ENCODE results near the gene C20orf96. TPM values are rescaled to one million over a fixed set of nuclear protein-coding genes. Genes with fewer than 3 reads are reported as not detected.

The C20orf96 gene
- total RNA-seq, 3 donors from 2014 or later: 2.6 to 9.2 (median 6.1) TPM

- H3K36me3 ChIP-seq: no peaks in the 10 kb centered on the region
- intact Hi-C loops (cut with DNase I; ENCODE audit: low total_unique reads): no loop called here
- peak overlapping the region; percentile 71 to 93 for H3K27ac ChIP-seq
- DNase-seq (ENCODE audit: low spot score in 2 of 2): peak; percentile 89 to 96
- no peaks in the 10 kb centered on the region for H3K27me3 ChIP-seq
- no peaks in the 10 kb centered on the region for H3K9me3 ChIP-seq
- peak overlapping the region; percentile 39 to 69 (median 54) for H3K4me3 ChIP-seq
- TF ChIP-seq CTCF (IDR thresholded peaks at IDR 0.05) (no peak), POLR2AphosphoS5 (IDR thresholded peaks at IDR 0.05) (peak in 2 of 3 donors; percentile 36 to 42), POLR2A (IDR thresholded peaks at IDR 0.05) (no peak)
- H3K4me1 ChIP-seq: no peaks in the 10 kb centered on the region
These were observed 19.5 kb upstream of the C20orf96 start for GRCh38 chr20:309841-310644.

GRCh38 chr20:309306-309840 lies 18.8 kb upstream of the C20orf96 start:
- Histone ChIP-seq H3K4me1 (no peaks in the 10 kb centered on the region), H3K4me3 (peak overlapping the region; percentile 39 to 69 (median 54)), H3K9me3 (no peaks in the 10 kb centered on the region), H3K36me3 (no peaks in the 10 kb centered on the region), H3K27ac (peak overlapping the region; percentile 71 to 93), H3K27me3 (no peaks in the 10 kb centered on the region)
- intact Hi-C loops (cut with DNase I; ENCODE audit: low total_unique reads): no loop called here
- TF ChIP-seq POLR2A (IDR thresholded peaks at IDR 0.05): no peak
- TF ChIP-seq CTCF (IDR thresholded peaks at IDR 0.05): no peak
- TF ChIP-seq POLR2AphosphoS5 (IDR thresholded peaks at IDR 0.05): no peak
- no peak for DNase-seq (ENCODE audit: low spot score in 2 of 2)

- H3K36me3 ChIP-seq: no peaks in the 10 kb centered on the region
- DNase-seq (ENCODE audit: low spot score in 2 of 2): no peak
- no peak overlapping the region for H3K4me3 ChIP-seq
- no peaks in the 10 kb centered on the region for H3K4me1 ChIP-seq
- peak overlapping the region in 1 of 2 donors; percentile 93 for H3K27ac ChIP-seq
- no peak for TF ChIP-seq CTCF (IDR thresholded peaks at IDR 0.05)
- TF ChIP-seq POLR2A (IDR thresholded peaks at IDR 0.05): no peak
- TF ChIP-seq POLR2AphosphoS5 (IDR thresholded peaks at IDR 0.05): no peak
- H3K27me3 ChIP-seq: no peaks in the 10 kb centered on the region
- intact Hi-C loops (cut with DNase I; ENCODE audit: low total_unique reads): no loop called here
- no peaks in the 10 kb centered on the region for H3K9me3 ChIP-seq
These were observed 18.0 kb upstream of the C20orf96 start for GRCh38 chr20:308427-309038.

GRCh38 chr20:305745-306144 lies 15.2 kb upstream of the C20orf96 start:
- H3K36me3 ChIP-seq: no peaks in the 10 kb centered on the region
- TF ChIP-seq POLR2AphosphoS5 (IDR thresholded peaks at IDR 0.05): no peak
- TF ChIP-seq POLR2A (IDR thresholded peaks at IDR 0.05): no peak
- H3K4me1 ChIP-seq: peaks cover 0 to 7% of the 10 kb centered on the region in 2 donors
- H3K27me3 ChIP-seq: no peaks in the 10 kb centered on the region
- H3K27ac ChIP-seq: no peak overlapping the region
- intact Hi-C loops (cut with DNase I; ENCODE audit: low total_unique reads): no loop called here
- no peaks in the 10 kb centered on the region for H3K9me3 ChIP-seq
- H3K4me3 ChIP-seq: no peak overlapping the region
- DNase-seq (ENCODE audit: low spot score in 2 of 2): no peak

- intact Hi-C loops (cut with DNase I; ENCODE audit: low total_unique reads): no loop called here
- Histone ChIP-seq H3K27me3 (no peaks in the 10 kb centered on the region), H3K36me3 (no peaks in the 10 kb centered on the region), H3K27ac (no peak overlapping the region), H3K9me3 (no peaks in the 10 kb centered on the region), H3K4me3 (no peak overlapping the region), H3K4me1 (peaks cover 4 to 25% of the 10 kb centered on the region in 2 donors)
- TF ChIP-seq POLR2A (IDR thresholded peaks at IDR 0.05) (no peak), POLR2AphosphoS5 (IDR thresholded peaks at IDR 0.05) (no peak), CTCF (IDR thresholded peaks at IDR 0.05) (no peak)
- no peak for DNase-seq (ENCODE audit: low spot score in 2 of 2)
These were observed 11.6 kb upstream of the C20orf96 start for GRCh38 chr20:301886-302848.

All from breast epithelium (tissue), 4 donors.